Activated CD8-positive, alpha-beta T cell treated with anti-CD3 and anti-CD28 coated beads, Interleukin-2, amount 10 ng/mL, durations not matched to agents 7 days and 5 days (primary cell): ENCODE measurements around the gene SIAH1. TPM values are rescaled to one million over a fixed set of nuclear protein-coding genes. Genes with fewer than 3 reads are reported as not detected.
"Not testable (repeated sequence)": the region's sequence is repeated elsewhere in the genome, so short reads cannot be mapped to it uniquely, and the experiment has no call there.

Source experiments
- ATAC-seq: fragments of 150-1000 bp; cut with Tn5 transposase; one replicate; pipeline ENCODE4 v1.10.0; 2021; ENCODE audit warnings: moderate library complexity
- CTCF ChIA-PET: fragments of 350-600 bp; sonication (Branson Sonifier 250); formaldehyde crosslinking; loops from one replicate; lab custom pipeline; 2021; ENCODE audit warnings: antibody characterized with exemption; lab: Charles Lee
- POLR2A ChIA-PET: fragments of 350-600 bp; sonication (Branson Sonifier 250); formaldehyde crosslinking; loops from one replicate; lab custom pipeline; 2021; ENCODE audit warnings: antibody characterized with exemption; lab: Charles Lee
- DNase-seq: peaks from one replicate; pipeline ENCODE4 v3.0.0-alpha.2; 2020
- H3K27ac Mint-ChIP-seq: one replicate; pipeline ENCODE4 v1.8.0; 2021; ENCODE audit warnings: mild to moderate bottlenecking, mixed read lengths
- H3K27me3 Mint-ChIP-seq: one replicate; pipeline ENCODE4 v1.8.0; 2021; ENCODE audit warnings: low read depth, mixed read lengths
- H3K36me3 Mint-ChIP-seq: one replicate; pipeline ENCODE4 v1.8.0; 2021; ENCODE audit warnings: low read depth, mixed read lengths
- H3K4me1 Mint-ChIP-seq: one replicate; pipeline ENCODE4 v1.8.0; 2021; ENCODE audit warnings: low read depth, mixed read lengths
- H3K4me3 Mint-ChIP-seq: one replicate; pipeline ENCODE4 v1.8.0; 2021; ENCODE audit warnings: mild to moderate bottlenecking, mixed read lengths
- H3K9me3 Mint-ChIP-seq: one replicate; pipeline ENCODE4 v1.8.0; 2022; ENCODE audit warnings: mixed read lengths; ENCODE audit not compliant: insufficient read depth
- total RNA-seq, 2 experiments: library from RNA; stranded (reverse); gene quantifications; one replicate each; pipeline ENCODE4 v1.2.3, GENCODE V29; 2021

Gene SIAH1
- total RNA-seq, 2 experiments from 2014 or later = 14.9 to 15.6 TPM

GRCh38 chr16:48386559-48387312, 1.5 kb upstream of the SIAH1 start:
- Mint-ChIP-seq H3K9me3 (no peaks in the 10 kb centered on the region), H3K27ac (no peak overlapping the region), H3K36me3 (no peaks in the 10 kb centered on the region), H3K4me1 (peaks cover 13% of the 10 kb centered on the region), H3K27me3 (no peaks in the 10 kb centered on the region), H3K4me3 (no peak overlapping the region)
- ATAC-seq (no peak), DNase-seq (no peak)
- ChIA-PET POLR2A (no interaction called here), CTCF (interaction anchor here (1.0 to 1.8 kb wide), 4 partner anchors 10 to 243 kb away, joined by 3 to 4 read pairs (median 3); no protein-coding TSS in a partner anchor)

- DNase-seq = peak; percentile 37
- Mint-ChIP-seq H3K36me3 (no peaks in the 10 kb centered on the region), H3K4me1 (peaks cover 22% of the 10 kb centered on the region), H3K9me3 (no peaks in the 10 kb centered on the region), H3K27me3 (no peaks in the 10 kb centered on the region), H3K27ac (peak overlapping the region; percentile 78), H3K4me3 (peak overlapping the region; percentile 88)
- POLR2A ChIA-PET = interaction anchor here (0.9 to 1.9 kb wide), 10 partner anchors 10 to 248 kb away, joined by 3 to 19 read pairs (median 6); no protein-coding TSS in a partner anchor
- peak; percentile 66 for ATAC-seq
- CTCF ChIA-PET = interaction anchor here (0.8 to 2.6 kb wide), 7 partner anchors 19 to 246 kb away, joined by 3 to 17 read pairs (median 4); no protein-coding TSS in a partner anchor
These were observed 527 bp downstream of the SIAH1 start for GRCh38 chr16:48384520-48385252.

GRCh38 chr16:48383877-48384519, 1.2 kb downstream of the SIAH1 start:
- Mint-ChIP-seq H3K27me3 (no peaks in the 10 kb centered on the region), H3K9me3 (no peaks in the 10 kb centered on the region), H3K36me3 (no peaks in the 10 kb centered on the region), H3K27ac (peak overlapping the region; percentile 78), H3K4me1 (peaks cover 29% of the 10 kb centered on the region), H3K4me3 (peak overlapping the region; percentile 88)
- peak; percentile 33 for DNase-seq
- ATAC-seq = peak; percentile 4
- CTCF ChIA-PET = interaction anchor here (1.0 to 2.6 kb wide), 6 partner anchors 18 to 246 kb away, joined by 3 to 17 read pairs (median 5); no protein-coding TSS in a partner anchor
- POLR2A ChIA-PET = interaction anchor here (0.6 to 1.9 kb wide), 2 partner anchors 18 to 48 kb away, joined by 3 to 14 read pairs; no protein-coding TSS in a partner anchor

- peaks cover 36% of the 10 kb centered on the region for H3K4me1 Mint-ChIP-seq
- CTCF ChIA-PET = interaction anchor here (1.0 to 2.6 kb wide), 7 partner anchors 13 to 247 kb away, joined by 3 to 17 read pairs (median 4); no protein-coding TSS in a partner anchor
These were observed 2.0 kb downstream of the SIAH1 start for GRCh38 chr16:48383009-48383876.

GRCh38 chr16:48382131-48382530, 3.1 kb downstream of the SIAH1 start:
- ATAC-seq (no peak), DNase-seq (no peak)
- POLR2A ChIA-PET = no interaction called here
- Mint-ChIP-seq H3K9me3 (no peaks in the 10 kb centered on the region), H3K27ac (no peak overlapping the region), H3K4me1 (peaks cover 43% of the 10 kb centered on the region), H3K36me3 (no peaks in the 10 kb centered on the region), H3K27me3 (no peaks in the 10 kb centered on the region), H3K4me3 (no peak overlapping the region)
- CTCF ChIA-PET = interaction anchor here (1.4 to 2.6 kb wide), 2 partner anchors 12 to 241 kb away, joined by 4 to 17 read pairs; no protein-coding TSS in a partner anchor

More at GRCh38 chr16:48383009-48383876, 2.0 kb downstream of the SIAH1 start:
- DNase-seq (no peak), ATAC-seq (no peak)
- H3K36me3 Mint-ChIP-seq = no peaks in the 10 kb centered on the region
- H3K9me3 Mint-ChIP-seq = no peaks in the 10 kb centered on the region
- H3K27ac Mint-ChIP-seq = peak overlapping the region; percentile 78
- H3K4me3 Mint-ChIP-seq = peak overlapping the region; percentile 88
- H3K27me3 Mint-ChIP-seq = no peaks in the 10 kb centered on the region
- POLR2A ChIA-PET = interaction anchor here (0.6 to 1.9 kb wide), 2 partner anchors 17 to 48 kb away, joined by 3 to 14 read pairs; no protein-coding TSS in a partner anchor

- Mint-ChIP-seq H3K27me3 (no peaks in the 10 kb centered on the region), H3K4me3 (no peak overlapping the region), H3K36me3 (no peaks in the 10 kb centered on the region), H3K27ac (no peak overlapping the region), H3K4me1 (peaks cover 49% of the 10 kb centered on the region), H3K9me3 (no peaks in the 10 kb centered on the region)
- DNase-seq (no peak), ATAC-seq (no peak)
- CTCF ChIA-PET = interaction anchor here (2.2 kb wide), 1 partner anchor 12 kb away, joined by 9 read pairs; no protein-coding TSS in a partner anchor
- POLR2A ChIA-PET = interaction anchor here (0.5 kb wide), 1 partner anchor 228 kb away, joined by 3 read pairs; no protein-coding TSS in a partner anchor
These were observed 4.0 kb downstream of the SIAH1 start for GRCh38 chr16:48381201-48381600.

- ChIA-PET CTCF (interaction anchor here (1.0 kb wide), 2 partner anchors 24 to 251 kb away, joined by 3 read pairs; no protein-coding TSS in a partner anchor), POLR2A (interaction anchor here (1.2 kb wide), 1 partner anchor 13 kb away, joined by 4 read pairs; no protein-coding TSS in a partner anchor)
- H3K36me3 Mint-ChIP-seq = no peaks in the 10 kb centered on the region
- H3K27ac Mint-ChIP-seq = no peak overlapping the region
- no peaks in the 10 kb centered on the region for H3K27me3 Mint-ChIP-seq
- no peaks in the 10 kb centered on the region for H3K9me3 Mint-ChIP-seq
- H3K4me1 Mint-ChIP-seq = peaks cover 49% of the 10 kb centered on the region
- no peak for ATAC-seq
- DNase-seq = no peak
- no peak overlapping the region for H3K4me3 Mint-ChIP-seq
These were observed 6.4 kb downstream of the SIAH1 start for GRCh38 chr16:48378836-48379235.

- Mint-ChIP-seq H3K27ac (no peak overlapping the region), H3K4me3 (no peak overlapping the region), H3K9me3 (no peaks in the 10 kb centered on the region), H3K4me1 (peaks cover 43% of the 10 kb centered on the region), H3K27me3 (no peaks in the 10 kb centered on the region), H3K36me3 (no peaks in the 10 kb centered on the region)
- ChIA-PET CTCF (interaction anchor here (1.0 to 4.3 kb wide), 3 partner anchors 23 to 252 kb away, joined by 3 to 13 read pairs (median 3); no protein-coding TSS in a partner anchor), POLR2A (interaction anchor here (1.2 kb wide), 1 partner anchor 12 kb away, joined by 4 read pairs; no protein-coding TSS in a partner anchor)
- no peak for ATAC-seq
- no peak for DNase-seq
These were observed 6.9 kb downstream of the SIAH1 start for GRCh38 chr16:48378276-48378675.

- H3K27ac Mint-ChIP-seq, DNase-seq, ATAC-seq, H3K4me3 Mint-ChIP-seq, H3K27me3 Mint-ChIP-seq, H3K36me3 Mint-ChIP-seq, H3K9me3 Mint-ChIP-seq: not testable (repeated sequence)
- H3K4me1 Mint-ChIP-seq = peaks cover 39% of the 10 kb centered on the region
- ChIA-PET CTCF (interaction anchor here (0.7 to 4.3 kb wide), 3 partner anchors 10 to 253 kb away, joined by 3 to 13 read pairs (median 4); no protein-coding TSS in a partner anchor), POLR2A (interaction anchor here (0.9 kb wide), 1 partner anchor 11 kb away, joined by 7 read pairs; no protein-coding TSS in a partner anchor)
These were observed 7.9 kb downstream of the SIAH1 start for GRCh38 chr16:48377301-48377700.

GRCh38 chr16:48374255-48374654, 11.0 kb downstream of the SIAH1 start:
- Mint-ChIP-seq H3K4me3 (no peak overlapping the region), H3K27me3 (no peaks in the 10 kb centered on the region), H3K4me1 (peaks cover 28% of the 10 kb centered on the region), H3K27ac (no peak overlapping the region), H3K9me3 (no peaks in the 10 kb centered on the region), H3K36me3 (no peaks in the 10 kb centered on the region)
- POLR2A ChIA-PET = no interaction called here
- no peak for ATAC-seq
- no peak for DNase-seq
- CTCF ChIA-PET = interaction anchor here (0.7 to 4.3 kb wide), 2 partner anchors 249 to 1526 kb away, joined by 3 to 13 read pairs; no protein-coding TSS in a partner anchor
